Activated naive CD4-positive, alpha-beta T cell (primary cell): ENCODE results near the gene CHCHD10.

Experiments used
- DNase-seq, 4 experiments: peaks; one replicate each; lab custom pipeline; 2025; lab: John Stamatoyannopoulos, UW

CHCHD10 gene

DNA sequence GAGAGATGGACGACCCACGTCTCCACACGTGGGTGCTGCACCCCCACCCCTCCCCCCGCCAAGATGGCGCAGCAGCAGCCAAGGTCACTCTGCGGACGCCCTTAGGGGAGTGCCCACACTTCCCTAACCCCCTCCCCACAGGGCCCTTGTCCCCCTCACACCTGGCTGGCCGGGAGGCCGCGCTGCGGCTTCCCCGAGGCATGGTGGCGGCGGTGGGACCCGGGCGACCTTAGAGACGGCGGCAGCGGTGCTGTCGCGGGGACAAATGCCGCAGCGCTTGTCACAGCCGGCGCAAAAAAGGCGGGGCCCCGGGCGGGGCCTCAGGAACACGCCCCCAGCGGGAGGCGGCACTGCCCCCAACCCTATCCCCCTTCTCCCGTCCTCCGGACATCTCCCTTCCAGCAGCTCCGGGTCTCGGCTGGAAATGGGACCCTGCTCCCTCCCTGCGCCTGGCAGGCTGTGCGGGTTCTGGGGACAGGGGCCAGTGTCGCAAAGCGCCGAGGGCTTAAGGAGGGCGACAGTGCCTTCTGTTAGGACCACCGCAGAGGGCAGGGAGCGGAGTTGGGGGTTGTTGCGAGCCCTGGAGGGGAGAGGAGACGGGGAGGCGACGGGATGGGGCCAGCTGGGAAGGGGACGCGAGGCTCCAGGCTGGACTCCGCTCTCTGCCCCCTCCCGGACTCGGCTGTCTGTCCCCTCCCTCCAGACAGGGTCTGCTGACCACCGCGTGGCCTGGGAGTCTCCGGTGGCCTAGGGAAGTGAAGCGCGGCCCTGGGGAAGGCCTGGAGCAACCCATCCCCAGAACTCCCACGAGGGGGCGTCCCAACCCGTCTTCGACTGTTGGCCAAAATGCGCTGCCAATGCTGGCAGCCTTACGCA, at the start of gene CHCHD10:
TSS of gene CHCHD10 (minus strand) at position 300 of the 876 bp plus-strand sequence. CDS start at position 202, 98 bp downstream.
- peak; percentile 51 to 74 (median 54) for DNase-seq

DNA sequence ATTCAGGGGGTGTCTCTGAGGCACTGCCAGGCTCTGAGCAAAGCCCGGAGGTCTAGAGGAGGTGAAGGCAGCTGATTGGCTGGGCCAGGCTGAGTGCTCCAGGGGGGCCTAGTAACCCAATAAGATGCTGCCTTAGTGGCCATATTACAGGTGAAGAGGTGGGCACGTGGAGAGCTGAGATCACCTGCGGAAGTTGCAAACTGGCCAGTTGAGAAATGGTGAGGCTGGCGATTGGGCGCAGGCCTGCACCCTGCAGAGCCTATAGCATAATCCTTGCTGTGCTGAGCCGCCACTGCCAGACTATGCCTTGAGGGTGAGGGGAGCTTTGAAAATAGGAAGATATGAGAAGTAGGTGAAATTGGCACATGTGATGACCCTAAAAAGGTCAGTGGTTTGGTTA, 49.4 kb upstream of the CHCHD10 start:
- DNase-seq, result no peak

DNA sequence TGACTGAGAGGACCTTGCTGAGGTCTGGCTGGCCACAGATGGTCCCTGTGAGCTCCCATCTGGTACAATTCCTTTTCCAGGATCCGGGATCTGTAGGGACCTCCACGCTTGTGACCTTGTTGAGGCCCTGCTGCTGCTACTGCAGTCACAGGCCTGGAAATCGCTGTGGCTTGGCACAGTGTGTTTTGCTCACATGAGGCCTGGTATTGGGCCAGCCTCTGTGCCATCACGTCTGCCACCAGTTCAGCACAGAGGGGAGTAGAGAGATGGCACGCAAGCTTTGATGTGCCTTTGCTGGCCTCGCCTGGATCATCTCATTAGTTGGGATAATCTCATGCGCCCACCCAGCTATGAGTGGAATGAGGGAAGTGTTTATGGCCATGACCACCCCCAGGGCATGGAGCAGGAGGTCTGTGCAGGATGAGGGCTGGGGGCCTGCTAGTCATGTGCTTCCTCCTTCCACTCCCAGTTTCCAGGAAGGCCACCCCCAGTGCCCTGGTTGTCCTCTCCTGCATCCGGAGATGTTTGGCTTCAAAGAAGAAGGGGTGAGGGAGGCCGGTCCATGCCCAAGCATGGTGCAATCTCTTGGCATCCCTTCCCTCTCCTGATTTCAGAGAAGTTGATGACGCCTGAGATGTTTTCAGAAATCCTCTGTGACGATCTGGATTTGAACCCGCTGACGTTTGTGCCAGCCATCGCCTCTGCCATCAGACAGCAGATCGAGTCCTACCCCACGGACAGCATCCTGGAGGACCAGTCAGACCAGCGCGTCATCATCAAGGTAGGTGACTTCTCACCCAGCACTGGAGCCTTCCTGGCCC, 48.6 kb upstream of the CHCHD10 start:
- DNase-seq, result no peak

DNA sequence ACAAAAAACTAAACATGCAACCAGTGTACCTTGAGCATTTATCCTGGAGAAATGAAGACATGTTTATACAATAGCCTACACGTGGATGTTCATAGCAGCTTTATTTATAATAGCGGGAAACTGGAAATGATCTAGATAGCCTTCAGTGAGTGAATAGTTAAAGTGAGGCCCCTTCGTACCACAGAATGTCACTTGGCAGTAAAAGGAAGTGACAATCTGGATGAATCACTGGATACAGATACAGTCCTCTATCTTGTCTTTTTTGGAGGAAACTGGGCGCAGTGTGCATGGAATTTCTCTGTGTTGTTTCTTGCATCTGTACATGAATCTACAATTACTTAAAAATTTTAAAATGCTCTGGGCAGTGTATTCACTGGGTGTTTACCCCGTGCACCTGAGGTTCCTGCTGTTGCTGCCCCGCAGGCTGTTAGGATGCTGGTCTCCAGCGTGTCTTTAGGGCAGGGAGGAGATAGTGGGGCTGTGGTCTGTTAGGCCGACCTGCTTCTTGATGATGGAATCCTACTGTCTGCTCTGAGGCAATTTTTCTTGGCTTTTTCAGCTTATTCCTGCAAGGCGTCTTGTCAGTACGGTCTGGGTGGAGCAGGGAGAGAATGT, 47.9 kb upstream of the CHCHD10 start:
- DNase-seq, result no peak

DNA sequence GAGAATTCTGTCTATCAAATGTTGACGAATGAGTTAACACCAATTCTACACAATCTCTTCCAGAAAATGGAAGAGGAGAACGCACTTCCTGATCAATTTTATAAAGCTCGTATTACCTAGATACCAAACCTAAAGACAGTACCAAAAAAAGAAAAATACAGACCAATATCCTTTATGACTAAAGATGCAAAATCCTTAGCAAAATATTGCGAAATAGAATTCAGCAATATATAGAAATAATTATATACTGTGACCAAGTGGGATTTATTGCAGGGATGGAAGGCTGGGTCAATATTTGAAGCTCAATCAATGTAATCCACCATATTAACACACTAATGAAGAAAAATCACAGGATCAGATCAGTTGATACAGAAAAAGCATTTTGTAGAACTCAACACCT, 44.6 kb upstream of the CHCHD10 start:
- no peak for DNase-seq

DNA sequence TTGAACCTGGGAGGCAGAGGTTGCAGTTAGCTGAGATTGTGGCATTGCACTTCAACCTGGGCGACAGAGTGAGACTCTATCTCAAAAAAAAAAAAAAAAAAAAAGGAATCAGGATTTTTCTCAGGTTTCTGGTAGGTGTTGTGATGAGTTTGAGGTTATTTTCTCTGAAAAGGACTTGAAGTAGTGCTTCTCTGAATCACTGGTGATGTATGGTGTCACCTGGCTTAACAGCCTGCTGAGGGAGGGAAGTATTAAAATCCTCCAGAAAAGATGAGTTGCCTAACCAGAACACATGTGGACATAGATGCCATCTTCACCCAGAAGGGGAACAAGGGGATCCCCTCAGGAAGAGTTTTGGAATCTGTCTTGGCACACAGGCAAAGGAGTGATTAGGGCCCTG, 39.1 kb upstream of the CHCHD10 start:
- DNase-seq, result no peak

DNA sequence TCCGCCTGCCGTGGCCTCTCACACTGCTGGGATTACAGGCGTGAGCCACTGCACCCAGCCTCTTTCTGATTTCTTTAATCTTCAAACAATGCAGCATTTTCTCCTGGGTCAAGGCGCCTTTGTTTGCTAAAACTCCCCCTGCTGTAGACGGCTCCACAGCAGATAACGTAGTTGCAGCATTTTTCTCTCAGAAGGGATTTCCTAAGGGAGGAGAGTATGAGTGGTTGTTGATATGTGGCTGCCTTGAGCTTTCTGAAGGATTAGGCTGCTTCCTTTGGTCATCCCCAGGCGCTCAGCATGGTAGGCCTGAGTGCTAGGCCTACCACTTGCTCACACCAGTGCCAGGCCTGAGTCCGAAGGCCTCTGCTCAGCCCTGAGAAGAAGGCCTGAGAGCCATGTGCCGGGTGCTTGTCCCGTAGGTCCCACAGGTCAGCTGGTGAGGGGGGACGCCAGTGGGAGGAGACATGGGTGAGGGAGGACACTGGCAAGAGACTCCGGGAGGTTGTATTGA, 37.1 kb upstream of the CHCHD10 start:
- no peak for DNase-seq

DNA sequence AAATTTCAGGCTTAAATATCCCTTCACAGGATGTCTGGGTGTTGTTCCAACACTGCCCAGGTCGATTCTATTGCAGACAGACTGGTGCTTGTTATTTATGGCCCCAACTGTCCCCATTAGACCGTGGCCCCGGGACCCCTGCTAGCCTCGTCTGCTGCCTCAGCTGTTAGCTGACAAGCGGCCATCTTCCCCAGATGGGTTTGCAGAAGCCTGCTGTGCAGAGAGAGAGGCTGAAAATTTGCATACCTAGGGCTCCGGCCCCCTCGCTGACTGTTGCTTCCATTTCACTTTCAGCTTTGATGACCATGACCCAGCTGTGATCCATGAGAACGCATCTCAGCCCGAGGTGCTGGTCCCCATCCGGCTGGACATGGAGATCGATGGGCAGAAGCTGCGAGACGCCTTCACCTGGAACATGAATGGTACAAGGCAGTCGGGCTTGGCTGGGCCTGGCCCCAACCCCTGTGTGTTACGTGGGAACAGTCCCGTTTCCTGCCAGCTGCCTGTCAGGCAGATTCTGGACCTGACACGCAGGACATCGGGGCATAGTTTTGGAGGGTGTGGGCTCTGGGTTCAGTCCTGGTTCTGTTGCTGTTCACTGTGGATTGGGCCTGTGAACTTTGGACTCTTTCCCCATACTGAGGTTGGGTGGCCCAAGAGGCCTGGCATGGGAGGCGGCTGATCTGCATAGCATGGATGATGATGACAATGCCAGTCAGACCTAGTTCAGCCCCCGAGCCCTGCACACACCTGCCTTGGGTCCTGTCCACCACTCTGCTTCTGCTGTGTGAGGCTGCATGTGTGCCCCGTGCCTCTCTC, 35.4 kb upstream of the CHCHD10 start:
- no peak for DNase-seq

DNA sequence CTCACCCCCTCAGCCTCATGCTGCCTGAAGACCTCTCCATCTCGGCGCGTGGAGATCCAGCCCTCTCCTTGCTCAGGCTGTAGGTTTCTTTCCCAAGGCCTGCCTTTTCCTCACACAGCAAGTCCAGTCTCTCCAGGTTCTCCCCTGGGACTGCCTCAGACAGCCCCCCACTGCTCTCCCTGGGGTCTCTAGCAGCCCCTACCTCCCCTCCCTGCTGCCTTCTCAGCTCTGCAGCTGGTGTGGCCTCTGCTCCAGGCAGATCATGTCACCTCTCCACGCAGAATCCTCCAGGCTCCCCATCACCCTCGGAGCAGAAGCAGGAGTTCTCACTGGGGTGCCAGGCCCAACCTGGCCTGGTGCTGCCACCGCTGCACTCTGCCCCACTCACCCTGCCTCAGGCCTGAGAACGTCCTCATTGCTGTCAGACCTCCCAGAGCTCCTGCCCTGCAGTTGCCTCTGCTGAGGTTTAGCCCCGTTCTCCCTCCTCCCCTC, 34.2 kb upstream of the CHCHD10 start:
- no peak for DNase-seq

DNA sequence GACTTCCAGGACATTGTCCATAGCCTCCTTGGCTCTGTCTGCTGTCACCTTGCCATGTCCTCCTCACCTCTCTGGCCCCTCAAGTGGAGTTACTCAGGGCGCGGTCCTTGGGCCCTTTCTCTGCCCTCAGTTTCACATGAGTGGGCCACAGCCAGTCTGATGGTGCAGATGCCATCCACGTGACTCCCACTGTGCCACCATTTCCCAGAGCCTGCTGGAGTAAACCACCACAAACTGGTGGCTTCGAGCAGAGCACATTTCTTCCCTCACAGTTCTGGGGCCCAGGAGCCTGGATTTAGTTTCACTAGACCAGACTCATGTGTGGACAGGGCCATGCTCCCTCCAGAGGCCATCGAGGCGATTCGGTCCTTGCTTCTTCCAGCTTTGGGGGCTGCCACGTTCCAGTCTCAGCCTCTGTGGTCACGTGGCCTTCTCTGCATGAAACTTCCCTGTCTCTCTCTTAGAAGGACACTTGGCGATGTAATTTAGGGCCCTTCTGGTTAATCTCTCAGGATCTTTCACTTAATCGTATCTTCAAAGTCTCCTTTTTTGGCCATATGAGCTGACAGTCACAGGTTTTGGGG, 33.6 kb upstream of the CHCHD10 start:
- no peak for DNase-seq

DNA sequence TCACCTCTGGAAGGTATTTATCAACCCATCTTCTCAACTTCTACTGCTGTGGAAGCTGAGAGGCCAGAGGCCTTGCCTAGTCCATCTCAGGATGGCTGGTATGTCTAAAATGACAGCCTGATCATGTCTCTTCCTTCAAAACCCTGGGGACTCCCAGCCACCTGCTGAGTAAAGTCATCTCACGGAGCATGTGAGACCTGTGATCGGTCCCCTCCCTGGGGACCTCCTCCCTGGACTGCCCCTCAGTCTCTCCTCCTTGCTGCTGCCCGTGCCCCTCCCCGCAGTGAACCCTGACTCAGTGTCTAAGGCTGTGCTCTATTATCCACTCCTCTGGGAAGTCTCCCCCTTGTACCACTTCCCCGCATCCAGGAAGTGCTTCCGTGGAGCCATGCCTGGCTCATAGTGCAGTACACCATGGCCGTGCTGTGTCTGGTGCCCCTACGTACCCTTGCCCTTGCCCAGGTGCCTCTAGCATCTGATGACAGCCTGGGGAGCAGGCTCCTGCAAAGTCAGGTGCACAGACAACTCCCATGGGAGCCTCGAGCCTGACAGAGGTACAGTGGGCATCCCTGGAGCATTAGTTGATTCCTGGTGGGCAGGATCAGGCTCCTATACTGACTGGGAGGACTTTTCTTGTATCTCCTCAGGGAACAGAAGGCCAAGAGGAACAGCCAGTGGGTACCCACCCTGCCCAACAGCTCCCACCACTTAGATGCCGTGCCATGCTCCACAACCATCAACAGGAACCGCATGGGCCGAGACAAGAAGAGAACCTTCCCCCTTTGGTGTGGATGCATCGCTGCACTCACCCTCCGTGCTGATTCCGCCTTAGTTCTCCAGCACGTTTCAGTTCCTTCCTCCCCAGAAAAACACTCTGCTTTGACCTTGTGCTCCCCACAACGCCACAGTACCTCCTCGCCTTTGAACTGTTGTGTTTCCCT, 32.8 kb upstream of the CHCHD10 start:
- no peak for DNase-seq

DNA sequence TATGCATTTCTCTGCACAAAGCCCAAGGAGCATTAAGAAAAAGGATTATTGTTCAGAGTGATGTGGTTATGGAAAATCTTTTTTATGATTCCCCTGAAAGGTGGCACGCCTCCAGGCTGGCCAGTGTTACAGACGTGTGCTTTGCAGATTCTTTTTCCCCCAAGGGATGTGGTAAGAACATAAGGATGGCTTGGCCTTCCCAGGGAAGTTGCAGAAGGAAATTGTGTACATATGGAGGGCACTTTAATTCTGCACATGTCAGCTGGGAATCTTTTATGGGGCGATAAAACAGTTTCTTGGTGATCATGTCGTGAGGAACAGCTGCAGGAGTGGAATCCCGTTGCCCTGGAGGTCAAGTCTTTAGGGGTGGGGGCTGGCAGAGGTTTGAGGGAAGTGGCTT, 28.7 kb upstream of the CHCHD10 start:
- no peak for DNase-seq

DNA sequence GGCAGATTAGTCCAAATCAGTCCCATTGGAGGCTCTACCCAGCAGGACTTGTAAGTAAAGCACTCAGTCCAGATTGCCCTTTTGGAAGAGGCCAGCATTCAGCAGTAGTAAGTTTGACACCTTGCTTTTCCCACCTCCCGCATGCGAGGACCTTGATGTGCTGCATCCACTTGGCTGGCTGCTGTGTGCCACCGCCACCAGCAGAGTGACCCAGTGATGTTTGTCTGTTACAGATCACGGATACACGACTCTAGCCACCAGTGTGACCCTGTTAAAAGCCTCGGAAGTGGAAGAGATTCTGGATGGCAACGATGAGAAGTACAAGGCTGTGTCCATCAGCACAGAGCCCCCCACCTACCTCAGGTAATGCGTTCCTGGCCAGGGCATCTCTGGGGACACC, 25.6 kb upstream of the CHCHD10 start:
- no peak for DNase-seq

DNA sequence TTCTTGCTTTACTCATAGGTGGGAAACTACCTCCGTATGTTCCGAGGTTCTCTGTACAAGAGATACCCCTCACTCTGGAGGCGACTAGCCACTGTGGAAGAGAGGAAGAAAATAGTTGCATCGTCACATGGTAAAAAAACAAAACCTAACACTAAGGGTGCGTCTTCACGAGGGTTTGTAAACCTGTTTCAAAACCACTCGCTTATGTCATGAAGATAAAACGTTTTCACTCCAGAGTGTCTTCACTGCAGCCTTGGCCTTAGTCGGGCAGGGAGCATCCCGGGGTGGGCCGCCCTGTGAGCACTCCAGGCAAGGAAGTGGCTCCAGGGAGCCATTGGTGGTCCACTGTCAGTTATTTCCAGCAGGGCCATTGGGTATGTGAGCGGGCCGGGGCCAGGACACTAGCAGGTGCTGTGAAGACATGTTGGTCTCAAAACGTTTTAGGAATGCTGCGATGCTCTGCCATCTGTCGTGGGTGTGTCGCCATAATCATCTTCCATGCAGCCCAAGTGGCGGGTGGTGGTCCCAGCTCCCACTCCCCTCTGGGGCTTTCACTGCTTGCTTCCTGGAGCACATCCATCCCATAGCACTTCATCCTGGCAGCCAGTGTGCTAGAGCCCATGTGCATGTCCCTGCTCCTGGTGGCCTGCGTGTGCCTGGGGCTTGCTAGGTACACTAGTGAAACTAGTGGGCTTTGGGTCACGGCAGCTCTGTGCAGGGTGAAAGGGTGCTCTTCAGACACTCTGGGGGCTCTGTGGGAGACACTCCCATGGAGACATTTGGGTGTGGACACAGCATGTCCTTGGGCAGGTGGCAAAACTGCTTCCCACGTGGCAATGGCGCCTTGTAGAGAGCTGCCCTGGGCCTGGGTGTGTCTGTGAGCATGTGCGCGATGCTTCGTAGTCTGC, 24.2 kb upstream of the CHCHD10 start:
- DNase-seq, result no peak

DNA sequence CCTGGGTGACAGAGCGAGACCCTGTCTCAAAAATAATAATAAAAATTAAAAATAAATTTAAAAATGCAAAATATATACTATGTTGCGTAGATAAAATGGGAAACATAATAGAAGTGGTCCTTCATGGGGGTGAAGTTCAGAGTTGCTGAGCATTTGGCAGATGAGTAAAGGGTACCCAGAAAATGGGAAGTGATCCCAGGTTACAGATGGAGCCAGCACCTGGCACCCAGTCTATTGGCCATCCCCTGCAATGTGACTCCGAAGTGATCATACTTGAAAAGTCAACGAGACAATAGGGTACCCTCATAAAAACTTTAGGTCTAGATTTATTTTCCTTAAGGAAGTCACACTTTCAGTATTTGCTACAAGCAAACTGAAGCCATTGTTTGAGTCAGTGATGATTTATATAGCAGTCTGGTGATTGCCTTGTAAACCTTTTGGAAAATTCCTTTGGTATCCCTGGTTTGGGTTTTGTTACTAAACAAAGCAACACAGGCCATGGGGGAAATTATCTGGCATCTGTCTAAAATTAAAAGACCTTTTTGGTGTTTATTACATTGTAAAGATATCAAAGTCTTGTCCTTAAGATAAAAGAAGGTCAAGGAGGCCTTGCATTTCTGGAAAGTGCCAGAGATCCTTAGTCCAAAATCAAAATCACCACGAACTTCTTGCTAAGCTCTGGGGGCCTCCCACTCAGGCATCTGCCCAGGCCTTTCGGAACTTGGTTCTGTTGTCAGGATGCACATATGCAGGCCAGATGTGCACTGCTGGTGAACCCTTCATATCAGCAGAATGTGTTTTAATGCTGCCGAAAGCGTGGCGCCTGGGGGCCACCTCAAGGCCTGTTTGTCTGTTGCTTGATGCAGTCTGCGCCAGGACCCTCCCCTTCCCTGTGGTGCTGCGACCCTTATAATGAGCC, 23.3 kb upstream of the CHCHD10 start:
- no peak for DNase-seq

DNA sequence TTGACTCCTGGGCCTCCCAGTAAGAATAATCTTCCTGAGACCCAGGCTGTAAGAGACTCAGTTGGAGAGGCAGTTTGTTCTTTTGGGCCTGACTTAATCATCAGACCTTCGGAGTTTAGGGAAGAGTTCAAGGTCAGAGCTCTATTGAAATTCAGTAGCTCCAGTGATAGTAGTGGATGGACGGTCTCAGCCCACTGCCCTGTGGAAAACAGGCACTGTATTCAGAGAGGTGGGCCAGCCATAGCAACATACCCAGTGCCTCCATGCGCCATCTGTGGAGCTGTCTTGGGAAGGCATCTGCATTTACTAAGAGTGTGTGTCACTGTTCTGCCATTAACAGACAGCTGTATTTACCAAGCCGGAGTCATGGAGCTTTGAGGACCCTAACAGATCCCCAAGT, 21.9 kb upstream of the CHCHD10 start:
- no peak for DNase-seq

DNA sequence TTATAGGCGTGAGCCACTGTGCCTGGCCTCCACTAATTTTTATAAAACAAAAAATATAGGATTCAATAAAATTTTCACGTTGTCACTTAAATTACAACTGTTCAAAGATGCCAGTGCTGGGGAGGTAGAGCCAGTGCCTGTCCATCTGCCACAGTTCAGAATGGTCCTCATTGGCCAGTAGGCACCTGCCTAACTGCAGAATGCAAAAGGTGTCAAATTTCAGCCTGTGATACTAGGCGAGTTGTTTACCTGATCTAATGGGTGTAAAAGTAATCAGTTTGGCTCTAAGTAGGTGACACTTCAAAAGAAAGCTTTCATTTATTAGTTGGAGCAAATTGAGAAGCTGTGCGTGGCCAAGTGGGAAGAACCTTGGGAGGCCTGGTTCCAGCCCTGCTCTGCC, 21.3 kb upstream of the CHCHD10 start:
- no peak for DNase-seq

DNA sequence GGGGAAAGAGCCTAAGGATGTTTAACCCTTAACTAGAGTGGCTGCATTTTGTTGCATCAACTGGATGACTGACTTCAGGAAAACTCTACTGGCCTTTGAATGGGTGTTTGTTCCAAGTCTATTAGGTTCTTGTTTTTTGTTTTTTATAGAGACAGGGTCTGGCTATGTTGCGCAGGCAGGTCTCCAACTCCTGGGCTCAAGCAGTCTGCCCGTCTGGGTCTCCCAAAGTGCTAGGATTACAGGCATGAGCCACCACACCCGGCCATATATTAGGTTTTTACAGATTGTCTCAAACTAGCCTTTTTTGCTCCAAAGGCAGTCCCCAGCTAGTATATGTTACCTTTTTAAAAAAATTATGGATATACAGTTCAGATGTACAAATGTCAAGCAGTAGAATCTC, 20.1 kb upstream of the CHCHD10 start:
- DNase-seq, result no peak
